ENCODE measurements around the gene NUP210L.
"Not testable (repeated sequence)": the region's sequence is repeated elsewhere in the genome, so short reads cannot be mapped to it uniquely, and the experiment has no call there.

Gene NUP210L

GRCh38 chr1:154157520-154158306, 2.8 kb upstream of the NUP210L start:
- peak; percentile 93 to 96 for DNase-seq
- peak; percentile 81 for TF ChIP-seq POLR2A (IDR thresholded peaks at IDR 0.05; ENCODE audit: low read length)
- no peak for TF ChIP-seq GATA1 (IDR thresholded peaks at IDR 0.05; ENCODE audit: low read depth, low read length)

GRCh38 chr1:154155251-154155650, 378 bp upstream of the NUP210L start:
- no peak for TF ChIP-seq POLR2A (IDR thresholded peaks at IDR 0.05; ENCODE audit: low read length)
- no peak for TF ChIP-seq GATA1 (IDR thresholded peaks at IDR 0.05; ENCODE audit: low read depth, low read length)
- DNase-seq: peak; percentile 36 to 44

GRCh38 chr1:154154053-154154452, 820 bp downstream of the NUP210L start:
- no peak for DNase-seq
- TF ChIP-seq POLR2A (IDR thresholded peaks at IDR 0.05; ENCODE audit: low read length): no peak
- no peak for TF ChIP-seq GATA1 (IDR thresholded peaks at IDR 0.05; ENCODE audit: low read depth, low read length)

GRCh38 chr1:154151311-154151710, 3.6 kb downstream of the NUP210L start:
- TF ChIP-seq POLR2A (IDR thresholded peaks at IDR 0.05; ENCODE audit: low read length): no peak
- no peak for TF ChIP-seq GATA1 (IDR thresholded peaks at IDR 0.05; ENCODE audit: low read depth, low read length)
- DNase-seq: no peak

- no peak for DNase-seq
Measured at GRCh38 chr1:154148807-154149206, 6.1 kb downstream of the NUP210L start.

GRCh38 chr1:154147505-154147904, 7.4 kb downstream of the NUP210L start:
- not testable (repeated sequence) for DNase-seq

More at GRCh38 chr1:154148807-154149206, 6.1 kb downstream of the NUP210L start:
- TF ChIP-seq POLR2A (IDR thresholded peaks at IDR 0.05; ENCODE audit: low read length) (no peak), GATA1 (IDR thresholded peaks at IDR 0.05; ENCODE audit: low read depth, low read length) (no peak)

GRCh38 chr1:154145986-154146385, 8.9 kb downstream of the NUP210L start:
- DNase-seq: peak in 1 of 2 experiments; percentile 16
- no peak for TF ChIP-seq POLR2A (IDR thresholded peaks at IDR 0.05; ENCODE audit: low read length)
- TF ChIP-seq GATA1 (IDR thresholded peaks at IDR 0.05; ENCODE audit: low read depth, low read length): no peak

- DNase-seq: no peak
- TF ChIP-seq GATA1 (IDR thresholded peaks at IDR 0.05; ENCODE audit: low read depth, low read length) (no peak), POLR2A (IDR thresholded peaks at IDR 0.05; ENCODE audit: low read length) (no peak)
Measured at GRCh38 chr1:154142358-154142757, 12.5 kb downstream of the NUP210L start.

GRCh38 chr1:154141240-154141639, 13.6 kb downstream of the NUP210L start:
- TF ChIP-seq GATA1 (IDR thresholded peaks at IDR 0.05; ENCODE audit: low read depth, low read length): no peak
- no peak for TF ChIP-seq POLR2A (IDR thresholded peaks at IDR 0.05; ENCODE audit: low read length)
- peak; percentile 6 to 53 for DNase-seq

GRCh38 chr1:154137888-154138287, 17.0 kb downstream of the NUP210L start:
- no peak for TF ChIP-seq GATA1 (IDR thresholded peaks at IDR 0.05; ENCODE audit: low read depth, low read length)
- TF ChIP-seq POLR2A (IDR thresholded peaks at IDR 0.05; ENCODE audit: low read length): no peak
- DNase-seq: no peak

- TF ChIP-seq POLR2A (IDR thresholded peaks at IDR 0.05; ENCODE audit: low read length) (no peak), GATA1 (IDR thresholded peaks at IDR 0.05; ENCODE audit: low read depth, low read length) (no peak)
- DNase-seq: no peak
Measured at GRCh38 chr1:154133256-154133655, 21.6 kb downstream of the NUP210L start.

GRCh38 chr1:154129391-154129970, 25.4 kb downstream of the NUP210L start:
- DNase-seq: no peak
- TF ChIP-seq POLR2A (IDR thresholded peaks at IDR 0.05; ENCODE audit: low read length) (no peak), GATA1 (IDR thresholded peaks at IDR 0.05; ENCODE audit: low read depth, low read length) (no peak)

- DNase-seq: not testable (repeated sequence)
Measured at GRCh38 chr1:154123205-154123604, 31.7 kb downstream of the NUP210L start.

GRCh38 chr1:154117642-154118041, 37.2 kb downstream of the NUP210L start:
- no peak for TF ChIP-seq GATA1 (IDR thresholded peaks at IDR 0.05; ENCODE audit: low read depth, low read length)
- no peak for TF ChIP-seq POLR2A (IDR thresholded peaks at IDR 0.05; ENCODE audit: low read length)
- no peak for DNase-seq

GRCh38 chr1:154115180-154115579, 39.7 kb downstream of the NUP210L start:
- TF ChIP-seq GATA1 (IDR thresholded peaks at IDR 0.05; ENCODE audit: low read depth, low read length) (no peak), POLR2A (IDR thresholded peaks at IDR 0.05; ENCODE audit: low read length) (no peak)
- no peak for DNase-seq
